ENCODE data around the gene PHACTR1.
"Not testable (repeated sequence)": the region's sequence is repeated elsewhere in the genome, so short reads cannot be mapped to it uniquely, and the experiment has no call there.

The PHACTR1 gene

DNA sequence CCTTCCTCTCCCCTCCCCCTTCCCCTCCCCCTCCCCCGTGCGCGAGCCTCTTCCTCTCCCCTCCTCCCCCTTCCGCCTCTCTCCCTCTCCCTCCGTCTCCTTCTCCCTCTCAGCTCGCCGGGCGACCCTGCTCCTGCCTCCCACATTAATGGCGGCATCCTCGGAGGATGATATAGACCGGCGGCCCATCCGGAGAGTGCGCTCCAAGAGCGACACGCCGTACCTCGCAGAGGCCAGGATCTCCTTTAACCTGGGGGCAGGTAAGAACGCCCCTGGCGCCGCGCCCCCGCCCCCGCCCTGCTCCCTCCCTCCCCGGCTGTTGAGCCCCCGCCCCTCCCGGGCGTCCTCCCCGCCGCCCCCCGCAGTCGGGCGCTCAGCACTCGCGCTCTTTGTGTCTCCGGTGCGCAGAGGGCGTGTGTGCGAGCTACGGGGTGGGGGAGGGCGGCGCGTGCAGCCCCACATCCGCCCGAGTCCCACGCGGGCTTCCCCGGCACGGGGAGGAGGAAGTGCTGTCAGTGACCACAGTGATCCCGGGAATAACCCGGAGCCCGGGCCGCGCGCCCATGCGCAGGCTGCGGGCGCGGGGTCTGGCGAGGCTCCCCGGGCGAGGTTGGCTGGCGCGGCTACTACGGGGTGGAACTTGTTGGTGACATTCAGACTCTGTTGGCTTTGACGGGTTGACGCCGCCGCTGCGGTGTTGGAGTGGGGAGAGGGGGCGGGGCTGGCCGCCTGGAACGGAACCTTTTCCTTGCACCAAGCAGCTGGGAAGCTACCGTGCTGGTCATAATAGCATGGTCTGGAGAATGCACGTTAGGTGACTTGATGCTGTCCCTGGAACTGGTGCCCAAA, 33.2 kb downstream of the PHACTR1 start:
- DNase-seq (ENCODE audit: low spot score): no peak

DNA sequence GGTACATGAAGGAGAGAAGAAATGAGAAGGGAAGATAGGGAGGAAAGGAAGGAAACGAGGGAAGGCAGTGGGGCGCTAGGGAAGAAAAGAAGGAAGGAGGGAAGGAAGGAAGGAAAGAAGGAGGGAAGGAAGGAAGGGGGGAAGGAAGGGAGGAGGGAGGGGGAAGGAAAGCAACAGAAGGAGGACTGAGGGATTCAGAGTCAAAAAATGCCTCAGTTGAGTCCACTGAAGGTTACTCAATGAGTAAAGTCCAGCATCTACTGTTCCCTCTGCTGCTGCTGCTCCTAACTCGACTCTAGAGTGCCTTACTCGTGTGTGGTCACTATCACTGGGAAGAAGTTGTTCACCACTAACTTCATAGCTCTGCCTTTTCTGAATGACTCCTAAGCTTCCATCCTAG, 33.8 kb downstream of the PHACTR1 start:
- no peak for DNase-seq (ENCODE audit: low spot score)

DNA sequence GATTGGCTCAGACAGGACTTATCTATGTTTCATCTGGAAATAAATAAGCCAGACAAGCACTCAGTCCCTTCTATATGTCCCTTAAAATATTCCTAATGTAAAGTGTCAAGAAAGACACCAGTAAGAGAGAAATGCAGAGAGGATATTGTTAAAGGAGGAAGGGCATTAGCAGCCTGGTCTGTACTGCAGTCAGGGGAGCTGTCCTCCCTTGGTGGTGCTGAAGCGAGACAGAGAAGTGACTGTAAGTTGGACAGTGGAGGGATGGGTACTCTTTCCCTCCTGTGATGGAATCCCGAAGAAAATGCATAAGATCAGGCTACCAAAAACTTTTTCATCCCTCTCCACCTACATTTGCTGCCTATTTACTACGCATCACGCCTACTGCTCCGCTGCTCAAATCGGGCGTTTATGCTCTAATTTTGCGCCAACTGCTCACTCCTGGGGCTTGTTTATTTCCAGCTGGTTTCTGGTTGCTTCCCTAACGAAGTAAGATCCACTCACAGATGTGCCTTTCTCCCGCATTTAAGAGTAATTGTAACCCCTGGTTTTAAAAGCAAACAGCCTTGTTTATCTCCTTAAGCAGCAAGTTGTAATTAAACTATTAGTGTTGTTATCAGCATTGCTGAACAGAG, 35.2 kb downstream of the PHACTR1 start:
- DNase-seq (ENCODE audit: low spot score): peak; percentile 20

DNA sequence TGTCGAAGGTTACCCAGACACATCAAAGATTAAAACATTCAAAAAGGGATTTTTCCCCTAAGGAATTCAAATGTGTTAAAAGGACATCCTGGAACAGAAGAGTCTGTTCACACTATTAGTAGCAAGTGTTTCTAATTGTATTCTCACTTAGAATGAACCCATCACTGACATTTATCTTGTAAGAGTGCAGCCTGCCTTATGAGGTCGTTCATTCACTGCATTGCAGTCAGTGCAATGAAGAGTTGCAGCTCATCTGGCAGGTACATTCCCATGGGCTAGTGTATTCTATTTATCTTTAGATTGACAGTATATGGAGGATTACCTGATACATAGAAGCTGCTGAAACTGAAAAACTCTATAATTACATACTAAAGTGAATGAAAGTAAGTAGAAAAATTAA, 36.5 kb downstream of the PHACTR1 start:
- no peak for DNase-seq (ENCODE audit: low spot score)

DNA sequence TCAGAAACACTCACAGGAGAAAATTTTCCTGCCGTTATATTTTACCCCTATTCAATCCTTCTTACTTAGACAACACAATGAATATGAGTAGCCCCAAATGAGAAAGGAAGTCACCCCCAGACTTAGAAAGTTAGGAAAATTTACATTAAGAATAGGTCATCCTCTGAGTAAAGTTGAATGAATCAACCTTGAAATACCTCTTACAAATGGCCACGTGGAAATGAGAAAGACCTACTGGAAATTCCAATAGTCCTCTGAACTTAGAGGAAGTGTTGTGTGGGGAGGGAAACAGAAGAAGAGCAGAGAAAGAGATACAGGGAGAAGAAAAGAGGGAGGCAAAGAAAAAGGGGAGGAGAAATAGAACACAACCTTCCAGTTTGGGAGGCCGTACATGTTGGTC, 43.7 kb downstream of the PHACTR1 start:
- DNase-seq (ENCODE audit: low spot score): no peak

DNA sequence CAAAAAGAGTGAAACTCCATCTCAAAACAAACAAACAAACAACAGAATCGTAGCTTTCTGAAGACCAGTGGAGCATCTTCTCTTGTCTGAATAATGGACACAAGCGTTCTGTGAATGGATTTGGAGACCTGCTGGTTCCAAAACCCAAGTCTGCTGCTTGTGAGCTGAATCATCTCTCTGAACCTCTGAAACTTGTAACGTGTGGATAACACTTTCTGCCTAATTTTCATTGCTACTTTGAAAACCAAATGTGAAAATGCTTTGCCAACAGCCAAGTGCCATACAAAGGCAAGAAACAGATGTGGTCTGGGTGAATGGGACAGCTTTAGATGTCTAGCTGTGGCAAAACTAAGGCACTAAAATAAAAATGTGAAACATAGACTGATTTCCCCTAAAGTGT, 44.3 kb downstream of the PHACTR1 start:
- no peak for DNase-seq (ENCODE audit: low spot score)

DNA sequence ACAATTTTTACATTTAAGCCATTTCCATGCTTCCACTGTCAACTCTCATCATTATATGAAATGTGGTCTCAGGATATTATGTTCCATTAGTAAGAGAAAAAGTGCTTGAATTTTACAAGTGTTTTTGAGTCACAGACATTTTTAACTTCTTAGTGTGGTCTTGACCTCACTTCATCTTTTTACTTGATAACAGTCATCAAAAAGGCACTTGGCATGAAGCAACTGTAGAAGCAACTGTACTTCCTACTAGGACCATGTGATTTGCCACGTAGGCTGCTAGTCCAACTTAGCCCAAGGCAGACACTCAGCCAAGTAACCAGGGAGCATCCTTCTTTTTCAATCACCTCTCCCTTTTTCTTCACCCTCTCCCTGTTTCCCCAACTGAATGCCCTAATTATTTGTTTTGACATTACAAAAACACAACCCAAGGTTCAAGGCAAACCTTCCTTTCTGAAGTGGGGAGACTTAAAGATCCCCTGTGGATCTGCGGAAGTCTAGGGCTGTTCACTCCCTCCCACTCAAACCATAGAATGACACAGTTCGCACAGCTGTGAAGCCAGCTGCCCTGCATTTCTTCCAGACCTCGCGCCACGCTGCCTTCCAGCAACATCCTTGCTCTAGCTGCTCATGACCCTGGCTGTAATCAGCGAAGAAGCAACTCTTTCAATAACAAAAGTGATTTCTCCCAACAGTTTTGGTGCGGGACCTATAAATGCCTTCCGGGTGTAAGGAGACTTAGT, 45.0 kb downstream of the PHACTR1 start:
- no peak for DNase-seq (ENCODE audit: low spot score)

DNA sequence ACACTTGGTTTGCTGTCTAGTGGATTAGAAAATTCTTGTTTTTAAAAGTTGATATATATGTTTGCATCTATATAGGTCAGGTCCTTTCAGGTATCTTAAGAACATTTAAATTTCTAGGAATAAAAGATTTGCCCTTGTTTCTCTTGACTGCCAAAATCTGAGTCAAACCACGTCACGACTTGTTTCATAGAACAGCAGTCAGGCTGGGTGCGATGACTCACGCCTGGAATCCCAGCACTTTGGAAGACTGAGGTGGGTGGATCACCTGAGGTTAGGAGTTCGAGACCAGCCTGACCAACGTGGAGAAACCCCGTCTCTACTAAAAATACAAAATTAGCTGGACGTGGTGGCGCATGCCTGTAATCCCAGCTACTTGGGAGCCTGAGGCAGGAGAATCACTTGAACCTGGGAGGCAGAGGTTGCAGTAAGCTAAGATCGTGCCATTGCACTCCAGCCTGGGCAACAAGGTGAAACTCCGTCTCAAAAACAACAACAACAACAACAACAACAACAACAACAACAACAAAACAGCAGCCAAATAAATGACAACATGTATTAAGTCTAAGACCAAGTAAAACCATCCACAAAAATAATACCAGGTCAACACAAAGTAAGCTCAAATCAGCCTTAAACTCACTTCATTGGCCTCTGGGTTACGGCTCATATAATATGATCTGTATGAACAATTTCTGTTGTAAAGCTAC, 46.3 kb downstream of the PHACTR1 start:
- not testable (repeated sequence) for DNase-seq (ENCODE audit: low spot score)

DNA sequence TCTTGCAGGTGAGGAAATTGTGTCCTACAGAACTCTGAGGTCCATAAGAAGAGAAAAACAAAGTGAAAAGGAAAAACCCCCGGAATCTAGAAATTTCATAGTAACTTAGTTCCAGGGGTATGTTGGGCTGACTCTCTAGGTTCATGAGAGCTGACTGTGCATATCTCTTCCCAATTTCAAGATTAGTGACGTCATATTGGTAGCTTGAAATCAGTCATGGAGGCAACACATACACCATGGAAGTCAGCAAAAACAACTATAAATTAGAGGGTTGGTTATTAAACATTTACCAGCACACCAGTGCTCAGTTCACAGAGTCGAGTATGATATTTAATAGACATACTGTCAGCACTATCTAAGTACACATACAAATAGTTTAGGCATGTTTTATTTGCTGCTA, 49.8 kb downstream of the PHACTR1 start:
- no peak for DNase-seq (ENCODE audit: low spot score)

DNA sequence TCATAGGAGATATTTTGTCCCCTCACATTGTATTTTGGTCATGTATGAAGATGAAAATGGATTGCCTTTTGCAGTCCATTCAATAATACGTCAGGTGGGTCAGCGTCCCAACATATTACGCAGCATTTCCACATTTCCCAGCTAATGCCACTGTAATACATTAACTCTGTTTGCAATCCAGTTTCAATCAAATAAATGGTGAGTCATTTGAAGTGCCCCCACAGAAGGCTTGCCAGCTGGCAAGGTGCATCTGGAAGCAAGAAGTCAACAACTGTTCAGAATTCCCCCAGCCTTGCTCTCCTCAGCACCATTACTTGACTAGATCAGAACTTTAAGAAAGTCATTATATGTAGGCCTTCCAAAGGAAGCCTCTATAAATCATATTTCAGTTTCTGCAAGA, 50.4 kb downstream of the PHACTR1 start:
- DNase-seq (ENCODE audit: low spot score): no peak

DNA sequence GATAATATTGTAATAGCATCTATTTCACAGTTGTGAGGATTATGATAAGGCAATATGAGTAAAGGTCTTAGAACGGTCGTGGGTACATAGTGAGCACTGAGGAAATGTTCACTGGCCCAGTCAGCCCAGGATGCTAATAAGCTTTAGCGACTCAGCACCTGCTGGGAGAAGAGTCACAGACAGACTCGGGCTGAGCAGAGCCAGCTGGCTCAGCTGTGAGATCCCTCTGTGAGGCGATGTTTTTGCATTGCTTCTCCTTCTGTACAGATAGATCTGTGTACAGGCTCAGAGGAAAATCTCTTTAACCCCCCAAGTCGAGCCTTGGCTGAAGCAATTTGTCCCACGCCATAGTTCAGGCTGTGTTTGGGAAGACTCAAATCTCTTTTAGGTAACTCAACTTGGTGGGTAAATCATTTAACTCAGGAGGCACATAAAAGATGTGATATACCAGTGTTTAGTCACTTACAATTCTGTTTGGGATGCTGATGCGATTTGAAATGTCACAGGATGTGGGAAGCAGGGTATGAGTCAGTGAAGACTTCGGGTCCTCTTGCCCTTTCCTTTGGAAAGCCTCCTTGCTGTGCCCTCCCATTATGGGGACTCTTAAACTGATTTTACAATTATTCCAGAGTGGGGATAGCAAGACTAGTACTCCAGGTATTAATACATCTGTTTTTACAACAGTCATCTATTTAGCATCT, 53.1 kb downstream of the PHACTR1 start:
- DNase-seq (ENCODE audit: low spot score): no peak

DNA sequence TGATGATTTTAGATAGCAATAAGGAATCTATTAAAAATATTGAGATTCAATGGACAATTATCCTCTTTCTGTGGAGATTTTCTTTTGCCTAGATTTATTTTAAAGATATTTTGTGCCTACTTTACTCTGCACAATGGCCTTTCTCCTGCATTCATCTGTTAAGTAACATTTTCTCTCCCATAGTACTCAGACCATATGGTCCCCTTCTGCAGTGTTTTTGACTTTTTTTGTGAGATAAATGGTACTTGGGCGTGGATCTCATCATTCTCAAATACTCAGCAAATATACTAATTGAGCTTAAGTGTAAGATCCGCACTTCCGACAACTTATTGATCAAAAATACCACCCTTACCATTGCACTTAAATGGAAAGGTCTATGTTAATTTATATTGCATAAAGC, 55.8 kb downstream of the PHACTR1 start:
- DNase-seq (ENCODE audit: low spot score): no peak

DNA sequence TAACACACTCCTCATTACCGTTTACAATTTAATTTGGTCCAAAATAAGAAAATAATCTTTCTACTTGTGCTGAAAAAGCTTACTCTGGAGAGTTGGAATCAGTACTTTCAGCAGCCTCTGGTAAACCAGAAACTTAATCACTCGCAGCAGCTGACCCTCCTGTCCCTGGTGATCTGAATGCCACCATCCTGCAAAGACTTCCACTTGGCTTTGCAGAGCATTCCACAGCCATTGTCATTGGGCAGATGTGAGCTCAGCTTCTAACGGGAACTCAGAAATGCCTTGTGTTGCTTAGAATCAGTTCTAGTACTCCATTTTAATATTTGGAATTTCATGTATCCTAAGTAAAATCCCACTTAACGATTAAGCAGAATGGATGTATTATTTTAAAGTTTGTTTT, 59.7 kb downstream of the PHACTR1 start:
- DNase-seq (ENCODE audit: low spot score): no peak

DNA sequence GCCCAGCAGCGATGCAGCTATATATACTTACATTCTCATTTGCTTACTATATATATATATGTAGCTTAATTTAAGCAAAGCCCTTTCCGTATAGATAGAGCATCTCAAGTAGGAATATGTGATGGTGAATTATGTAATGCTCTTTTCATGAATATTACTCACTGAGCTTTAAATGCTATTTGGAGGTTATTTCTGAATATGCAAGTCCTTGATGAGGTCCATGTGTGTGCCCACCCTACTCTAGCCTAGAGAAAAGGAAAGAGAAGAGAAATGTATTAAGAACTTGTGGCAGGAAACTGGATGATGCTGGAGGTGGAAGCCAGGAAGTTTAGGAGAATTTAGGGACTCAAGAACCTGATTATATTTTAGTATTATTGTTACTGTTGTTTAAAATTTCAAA, 63.2 kb downstream of the PHACTR1 start:
- DNase-seq (ENCODE audit: low spot score): no peak

DNA sequence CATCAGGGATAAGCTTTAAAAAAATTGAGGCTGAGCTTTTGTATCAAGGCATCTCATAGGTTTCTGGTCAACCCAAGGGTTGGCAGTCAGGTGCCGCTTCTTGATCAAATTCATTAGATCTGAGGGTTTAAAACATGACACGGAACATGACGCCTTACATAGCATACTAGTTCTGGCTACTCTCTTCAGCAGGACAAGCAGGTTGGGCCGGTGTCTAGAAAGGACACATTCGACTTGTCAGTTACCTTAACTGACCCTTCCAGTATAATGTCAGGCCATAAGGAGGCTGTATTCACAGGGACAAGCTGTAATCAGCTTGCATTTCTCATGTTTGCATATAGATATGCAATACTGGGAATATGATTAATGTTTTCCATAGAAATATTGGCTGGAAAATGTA, 65.6 kb downstream of the PHACTR1 start:
- DNase-seq (ENCODE audit: low spot score): no peak

DNA sequence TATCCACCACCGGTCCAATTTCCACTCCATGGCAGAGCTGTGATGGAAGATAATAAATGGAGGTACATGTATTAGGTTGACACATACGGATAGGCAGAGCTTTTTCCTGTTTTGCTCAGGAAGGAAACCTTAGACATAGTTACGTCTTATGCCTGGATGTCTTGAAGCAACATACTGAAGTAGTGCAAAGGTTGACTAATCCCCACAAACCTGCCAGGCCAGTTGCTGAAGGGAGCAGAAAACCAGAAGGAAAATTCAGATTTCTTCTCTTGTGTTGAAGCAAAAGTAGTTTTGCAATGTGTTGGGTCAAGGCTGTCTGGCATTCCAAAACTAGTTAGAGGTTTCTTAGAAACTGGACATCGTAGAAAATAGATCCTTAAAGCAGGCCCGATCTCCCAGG, 68.7 kb downstream of the PHACTR1 start:
- DNase-seq (ENCODE audit: low spot score): no peak

DNA sequence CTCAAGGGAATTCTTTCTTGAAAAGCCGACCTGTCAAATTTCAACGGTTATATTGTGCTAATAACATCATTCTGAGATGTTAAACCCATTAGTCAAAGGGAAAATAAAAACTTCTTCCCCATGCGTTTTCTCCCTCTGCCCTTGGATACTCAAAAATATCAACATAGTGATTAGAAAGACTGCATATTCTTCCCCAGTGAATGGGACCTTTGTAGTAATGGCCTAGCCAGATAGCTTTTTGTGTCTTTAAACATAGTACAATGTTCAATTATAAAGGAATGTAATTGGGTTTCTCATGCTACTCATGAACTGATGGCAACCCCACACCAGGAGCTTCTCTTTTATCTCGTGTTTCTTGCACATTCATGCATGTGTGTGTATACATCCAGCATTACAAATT, 69.4 kb downstream of the PHACTR1 start:
- DNase-seq (ENCODE audit: low spot score): no peak

DNA sequence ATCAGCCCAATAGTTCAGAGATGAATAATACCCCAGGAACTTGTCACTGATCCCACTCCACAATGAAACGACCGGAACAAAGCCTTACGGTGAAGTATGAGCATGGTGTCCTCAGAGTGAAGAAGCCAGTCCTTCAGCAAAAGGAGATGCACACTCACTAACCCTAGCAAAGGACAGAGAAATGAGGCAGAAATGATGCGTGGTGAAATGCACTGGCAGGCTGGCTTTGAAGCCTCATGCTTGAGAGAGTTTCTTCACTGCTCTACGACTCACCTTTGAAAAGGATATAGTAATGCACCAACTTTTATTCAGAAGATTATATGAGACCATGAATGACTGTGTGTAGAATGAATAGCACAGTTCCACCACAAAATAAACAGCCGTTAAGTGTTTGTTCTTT, 74.8 kb downstream of the PHACTR1 start:
- DNase-seq (ENCODE audit: low spot score): no peak

DNA sequence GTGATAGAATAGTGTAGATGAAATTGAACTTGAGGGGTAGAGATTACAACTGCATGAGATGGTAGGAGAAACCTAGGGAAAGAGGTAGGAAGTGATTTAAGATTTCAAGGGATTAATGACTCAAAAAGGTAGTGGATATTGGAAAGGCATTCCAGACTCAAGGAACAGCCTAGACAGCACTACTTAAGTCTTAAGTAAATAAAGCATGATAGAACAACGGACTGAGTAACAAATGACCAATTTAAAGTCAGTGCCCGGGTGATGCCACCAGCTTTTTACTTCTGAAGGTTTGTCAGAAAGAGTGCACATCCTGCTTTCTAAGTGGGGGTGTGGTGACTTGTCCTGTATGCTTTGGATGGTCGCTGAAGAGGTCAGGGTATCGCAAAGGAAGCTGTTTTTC, 81.8 kb downstream of the PHACTR1 start:
- DNase-seq (ENCODE audit: low spot score): no peak

DNA sequence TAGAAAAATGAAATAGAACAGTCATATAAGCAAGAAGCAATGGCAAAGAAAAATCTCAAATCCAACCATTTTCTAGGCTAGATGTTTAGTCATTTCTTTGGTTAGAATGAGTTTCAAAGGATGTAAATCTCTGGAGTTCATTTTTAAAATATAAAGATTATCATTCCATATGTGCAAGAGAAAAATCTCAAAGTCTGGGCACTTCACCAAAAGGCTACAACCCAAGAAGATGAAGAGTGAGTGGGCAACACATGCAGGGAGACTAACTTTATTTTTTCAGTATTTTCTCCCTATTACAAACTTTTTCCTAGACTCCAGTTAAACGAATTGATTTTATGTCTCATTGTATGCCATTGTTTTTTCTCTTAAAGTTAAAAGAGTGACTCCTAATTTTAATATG, 83.6 kb downstream of the PHACTR1 start:
- DNase-seq (ENCODE audit: low spot score): no peak

DNA sequence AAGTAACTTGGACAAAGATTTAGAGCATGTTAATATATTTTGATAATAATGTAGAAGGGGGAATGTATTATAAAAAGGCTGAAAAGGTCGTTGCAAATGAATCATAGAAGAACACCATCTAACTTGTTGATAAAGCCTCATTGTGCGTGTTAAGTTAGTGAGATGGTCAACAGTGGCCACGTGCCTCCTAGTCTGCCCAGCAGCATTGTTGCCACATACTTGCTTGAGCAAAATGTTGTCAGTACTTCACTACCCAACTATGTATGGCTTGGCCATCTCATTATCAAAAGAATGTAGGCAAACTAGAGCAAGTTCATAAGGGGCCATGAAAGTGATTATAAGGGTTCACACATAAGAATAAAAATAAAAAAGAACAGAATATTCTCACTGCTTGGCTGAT, 84.6 kb downstream of the PHACTR1 start:
- DNase-seq (ENCODE audit: low spot score): no peak

DNA sequence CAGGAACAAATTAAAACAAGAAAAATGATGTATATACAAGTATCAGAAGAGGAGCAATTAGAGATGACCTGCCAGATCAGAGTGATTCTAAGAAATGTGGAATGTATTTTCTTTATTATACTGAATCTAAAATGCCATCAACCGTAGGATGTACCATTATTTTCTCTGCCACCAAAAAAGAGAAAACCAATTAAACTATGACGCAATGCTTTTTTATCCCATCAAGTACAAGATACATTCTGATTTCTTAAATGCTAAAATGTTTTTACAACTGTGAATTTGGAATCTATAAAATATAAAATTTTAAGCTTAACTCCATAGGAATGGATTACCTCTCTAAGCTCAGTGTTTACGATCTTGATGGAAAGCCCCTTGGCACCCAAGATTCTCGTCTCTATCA, 85.9 kb downstream of the PHACTR1 start:
- DNase-seq (ENCODE audit: low spot score): no peak

Measured in SW480 (cell line).